Heart left ventricle (tissue), 16 donors: ENCODE results near the gene KANSL3. TPM values are rescaled to one million over a fixed set of nuclear protein-coding genes. Genes with fewer than 3 reads are reported as not detected.

Experiments used
- ATAC-seq, 4 donors: fragments of 200-7000 bp; cut with Tn5 transposase; one replicate each; pipeline ENCODE4 v1.9.1; 2020 to 2022; ENCODE audit warnings: moderate library complexity in 4 of 4, mild to moderate bottlenecking in 3 of 4, moderate number of reproducible peaks in 1 of 4
- DNase-seq, 5 donors: peaks; one replicate each; pipeline ENCODE4 v3.0.0-alpha.2; 2020
- H3K27ac ChIP-seq, 12 donors: fragments of 200-600 bp; sonication (generic) in 4 of 12; one replicate each; pipeline versions ENCODE4 v1.5.0 to v1.8.0; 2016 to 2022; ENCODE audit warnings: mild to moderate bottlenecking in 2 of 12
- H3K27me3 ChIP-seq, 9 donors: fragments of 200-600 bp; sonication (generic) in 2 of 9; one replicate each; pipeline versions ENCODE4 v1.5.1 to v1.8.0; 2016 to 2022; ENCODE audit warnings: mild to moderate bottlenecking in 3 of 9
- H3K36me3 ChIP-seq, 9 donors: fragments of 200-600 bp; sonication (generic) in 2 of 9; one replicate each; pipeline versions ENCODE4 v1.5.0 to v1.8.0; 2018 to 2022; ENCODE audit warnings: mild to moderate bottlenecking in 2 of 9
- H3K4me1 ChIP-seq, 12 donors: fragments of 200-600 bp; sonication (generic) in 4 of 12; one replicate each; pipeline versions ENCODE4 v1.5.0 to v1.8.0; 2016 to 2022; ENCODE audit warnings: mild to moderate bottlenecking in 3 of 12
- H3K4me3 ChIP-seq, 12 donors: fragments of 200-600 bp; sonication (generic) in 4 of 12; one replicate each; pipeline versions ENCODE4 v1.5.0 to v1.8.0; 2017 to 2022; ENCODE audit warnings: mild to moderate bottlenecking in 9 of 12, moderate library complexity in 4 of 12
- H3K9me3 ChIP-seq, 12 donors: fragments of 200-600 bp; sonication (generic) in 4 of 12; one replicate each; pipeline versions ENCODE4 v1.5.0 to v1.8.0; 2016 to 2022; ENCODE audit warnings: mild to moderate bottlenecking in 1 of 12
- CTCF ChIP-seq, 12 donors: fragments of 200-600 bp; sonication (generic) in 4 of 12; IDR thresholded peaks; one replicate each; pipeline versions ENCODE4 v1.5.0 to v1.8.0; 2018 to 2022; ENCODE audit warnings: antibody characterized with exemption in 12 of 12, mild to moderate bottlenecking in 5 of 12
- POLR2A ChIP-seq, 2 donors: fragments of 450-650 bp; IDR thresholded peaks; one replicate each; pipeline ENCODE4 v1.6.1; 2017; ENCODE audit warnings: antibody characterized with exemption in 2 of 2, mild to moderate bottlenecking in 2 of 2, moderate library complexity in 2 of 2
- WGBS, 4 donors: extraction: QIAGEN DNeasy Blood & Tissue Kit in 2 of 4; methylation state at CpG; one replicate each; pipeline versions ENCODE4 v1.1.5 to v1.1.7; 2013 to 2018; 5-methylcytosine and 5-hydroxymethylcytosine counted together
- intact Hi-C, 10 donors: fragments of 100-400 bp; cut with DNase I; formaldehyde crosslinking; loops; one replicate each; pipeline versions ENCODE4 v1.11.1 to v1.14.2; 2022
- polyA plus RNA-seq, 2 donors: library from polyadenylated mRNA; stranded (reverse); fragments of 200-250 nt; gene quantifications; one replicate each; pipeline ENCODE4 v1.2.3, GENCODE V29; 2013
- total RNA-seq, 9 donors: library from RNA; depleted of rRNA in 2 of 9; stranded (reverse); fragments of >200 nt in 2 of 9; fragmentation: NEBNext Ultra II Directional in 3 of 9; extraction: Animal tissue kit (Norgen Biotek cat#: 25700) in 3 of 9; gene quantifications; one replicate each; pipeline versions ENCODE4 v1.1.0 to v1.2.4, GENCODE V29; 2016 to 2023
- donor health status: ischemic (EF 13 %, LVEDD 7.1; RV severe dilation, severe dysfunction).
- donor health status: healthy with polysubstance abuse.
- donor health status: DM: no; HTN: yes; CAD: no.
- donor health status: DM: no; HTN: no; CAD: no.
- donor health status: ischemic (EF 25% LVEDD 6.9; RV normal size, moderate dysfunction).
- donor health status: ischemic (EF 25% LVEDD 5.7; RV mildly dilated, moderate dysfunction).
- donor health status: healthy.
- donor health status: DM: yes; HTN: yes; CAD: no.
- donor health status: ischemic (EF 35%, LVEDD 5.7; RV mildly dilated, moderate dysfunction).
- donor health status: nonischemic (EF 11% LVEDD 7.7; RV severe dilation, severe dysfunction).
- donor health status: DM: yes; HTN: yes; CAD: no.
- donor health status: PGD.
- donor health status: ischemic (EF 29% LVEDD 5.4; RV normal size, mild dysfunction).
- donor health status: nonischemic (EF 23%, LVEDD 6.1; RV moderate dilation, normal function).

Gene KANSL3
- total and polyA plus RNA-seq, 11 donors = 13.8 to 38.0 (median 30.3) TPM

- WGBS, 4 donors = 72 to 90% (median 86%) methylated on average over 3 of the region's 3 CpGs
- TF ChIP-seq POLR2A (IDR thresholded peaks at IDR 0.05) = no peak
Measured at GRCh38 chr2:96591494-96591893, 46.6 kb downstream of the KANSL3 start.

GRCh38 chr2:96591054-96591453, 47.1 kb downstream of the KANSL3 start:
- 62 to 73% (median 67%) methylated on average over 2 of the region's 2 CpGs for WGBS, 4 donors
- peaks cover 0 to 49% (median 39%) of the 10 kb centered on the region in 9 donors for H3K36me3 ChIP-seq
- peak overlapping the region in 3 of 12 donors; percentile 0 to 41 (median 23) for H3K27ac ChIP-seq
- H3K9me3 ChIP-seq = no peaks in the 10 kb centered on the region
- TF ChIP-seq CTCF (IDR thresholded peaks at IDR 0.05) (no peak), POLR2A (IDR thresholded peaks at IDR 0.05) (no peak)
- intact Hi-C loops = no loop called here
- H3K4me3 ChIP-seq = no peak overlapping the region
- peak; percentile 31 to 62 (median 54) for ATAC-seq
- no peak for DNase-seq
- peaks cover 0 to 15% (median 5%) of the 10 kb centered on the region in 12 donors for H3K4me1 ChIP-seq
- no peaks in the 10 kb centered on the region for H3K27me3 ChIP-seq

More at GRCh38 chr2:96591494-96591893, 46.6 kb downstream of the KANSL3 start:
- Histone ChIP-seq H3K27me3 (no peaks in the 10 kb centered on the region), H3K4me1 (peaks cover 0 to 15% (median 5%) of the 10 kb centered on the region in 12 donors), H3K36me3 (peaks cover 0 to 53% (median 44%) of the 10 kb centered on the region in 9 donors), H3K9me3 (no peaks in the 10 kb centered on the region), H3K27ac (peak overlapping the region in 3 of 12 donors; percentile 0 to 41 (median 23)), H3K4me3 (no peak overlapping the region)
- DNase-seq = no peak
- peak in 1 of 4 donors; percentile 5 for ATAC-seq
- intact Hi-C loops = no loop called here

GRCh38 chr2:96587843-96588242, 50.3 kb downstream of the KANSL3 start:
- DNase-seq (no peak), ATAC-seq (no peak)
- Histone ChIP-seq H3K36me3 (peaks cover 0 to 23% (median 10%) of the 10 kb centered on the region in 9 donors), H3K4me1 (peaks cover 0 to 15% (median 5%) of the 10 kb centered on the region in 12 donors), H3K27ac (no peak overlapping the region), H3K9me3 (no peaks in the 10 kb centered on the region), H3K4me3 (no peak overlapping the region), H3K27me3 (no peaks in the 10 kb centered on the region)
- no peak for TF ChIP-seq CTCF (IDR thresholded peaks at IDR 0.05)
- TF ChIP-seq POLR2A (IDR thresholded peaks at IDR 0.05) = no peak
- intact Hi-C loops = no loop called here
- WGBS, 4 donors = 91 to 100% (median 98%) methylated on average over 1 of the region's 1 CpG

- Histone ChIP-seq H3K4me1 (peaks cover 0 to 6% (median 0%) of the 10 kb centered on the region in 12 donors), H3K27me3 (no peaks in the 10 kb centered on the region), H3K36me3 (peaks cover 0 to 10% (median 0%) of the 10 kb centered on the region in 9 donors), H3K9me3 (no peaks in the 10 kb centered on the region), H3K4me3 (no peak overlapping the region), H3K27ac (no peak overlapping the region)
- TF ChIP-seq POLR2A (IDR thresholded peaks at IDR 0.05) (no peak), CTCF (IDR thresholded peaks at IDR 0.05) (no peak)
- DNase-seq (no peak), ATAC-seq (peak in 3 of 4 donors; percentile 69 to 81 (median 75))
- 59 to 65% (median 62%) methylated on average over 4 of the region's 4 CpGs for WGBS, 4 donors
- intact Hi-C loops = no loop called here
Measured at GRCh38 chr2:96584017-96584416, 54.1 kb downstream of the KANSL3 start.

- Histone ChIP-seq H3K9me3 (no peaks in the 10 kb centered on the region), H3K4me3 (no peak overlapping the region), H3K27me3 (no peaks in the 10 kb centered on the region), H3K36me3 (peaks cover 0 to 10% (median 0%) of the 10 kb centered on the region in 9 donors), H3K4me1 (peaks cover 0 to 6% (median 0%) of the 10 kb centered on the region in 12 donors), H3K27ac (no peak overlapping the region)
- ATAC-seq = peak in 2 of 4 donors; percentile 59 to 68
- 77 to 92% (median 86%) methylated on average over 4 of the region's 4 CpGs for WGBS, 4 donors
- peak in 4 of 12 donors; percentile 7 to 46 (median 36) for TF ChIP-seq CTCF (IDR thresholded peaks at IDR 0.05)
- TF ChIP-seq POLR2A (IDR thresholded peaks at IDR 0.05) = no peak
- no peak for DNase-seq
- intact Hi-C loops = no loop called here
Measured at GRCh38 chr2:96580771-96581170, 57.3 kb downstream of the KANSL3 start.
